Stomach (tissue), 9 donors: ENCODE results near the gene MEIOC. TPM values are rescaled to one million over a fixed set of nuclear protein-coding genes. Genes with fewer than 3 reads are reported as not detected.

ENCODE experiments used
- DNase-seq, 2 donors: peaks; one replicate each; pipeline versions ENCODE4 v3.0.0 to v3.0.0-alpha.2; 2013 to 2019
- H3K27ac ChIP-seq, 5 donors: fragments of 200-600 bp in 4 of 5; sonication (generic) in 4 of 5; one replicate each; pipeline ENCODE4 v1.5.1; 2013 to 2019; ENCODE audit warnings: mild to moderate bottlenecking in 1 of 5, moderate library complexity in 1 of 5
- H3K27me3 ChIP-seq, 3 donors: fragments of 200-600 bp; sonication (generic); one replicate each; pipeline ENCODE4 v1.5.1; 2017 to 2019; ENCODE audit warnings: mixed run types in 1 of 3
- H3K36me3 ChIP-seq, 4 donors: fragments of 200-600 bp; sonication (generic); 1 replicate in 3 of 4; 2 replicates in 1 of 4; pipeline ENCODE4 v1.5.1; 2016 to 2019
- H3K4me1 ChIP-seq, 4 donors: fragments of 200-600 bp; sonication (generic); one replicate each; pipeline ENCODE4 v1.5.1; 2016 to 2019
- H3K4me3 ChIP-seq, 4 donors: fragments of 200-600 bp; sonication (generic) in 3 of 4; one replicate each; pipeline ENCODE4 v1.5.1; 2016 to 2019; ENCODE audit warnings: mild to moderate bottlenecking in 1 of 4
- H3K9me3 ChIP-seq, 4 donors: fragments of 200-600 bp; sonication (generic); one replicate each; pipeline ENCODE4 v1.5.1; 2016 to 2019
- CTCF ChIP-seq, 7 experiments: fragments of 450-650 bp in 4 of 7; fragments of 200-600 bp in 3 of 7; sonication (generic) in 3 of 7; IDR thresholded peaks; one replicate each; pipeline ENCODE4 v1.5.1; 2016 to 2019; ENCODE audit warnings: antibody characterized with exemption in 7 of 7, control low read depth in 2 of 7, mild to moderate bottlenecking in 1 of 7
- EP300 ChIP-seq: sonication (generic); formaldehyde crosslinking; IDR thresholded peaks from one replicate; pipeline ENCODE4 v1.6.1; 2017; ENCODE audit warnings: antibody characterized with exemption
- POLR2A ChIP-seq, 4 donors: fragments of 450-650 bp; IDR thresholded peaks; one replicate each; pipeline ENCODE4 v1.6.1; 2016; ENCODE audit warnings: antibody characterized with exemption in 4 of 4, control low read depth in 2 of 4, mild to moderate bottlenecking in 1 of 4, moderate library complexity in 1 of 4
- POLR2AphosphoS5 ChIP-seq, 3 donors: sonication (generic); formaldehyde crosslinking; IDR thresholded peaks; one replicate each; pipeline ENCODE4 v1.6.1; 2016; ENCODE audit warnings: antibody characterized with exemption in 3 of 3
- WGBS, 5 donors: extraction: QIAGEN DNeasy Blood & Tissue Kit in 3 of 5; methylation state at CpG; one replicate each; pipeline versions ENCODE4 v1.1.5 to v1.1.7; 2013 to 2018; 5-methylcytosine and 5-hydroxymethylcytosine counted together
- intact Hi-C: fragments of 100-400 bp; cut with DNase I; formaldehyde crosslinking; loops from one replicate; pipeline ENCODE4 v1.15.1; 2023; ENCODE audit warnings: low total_unique reads
- polyA plus RNA-seq, 3 donors: library from polyadenylated mRNA; stranded (reverse); fragments of 200-250 nt; gene quantifications; one replicate each; pipeline ENCODE4 v1.2.3, GENCODE V29; 2013
- total RNA-seq, 5 donors: library from RNA; depleted of rRNA; stranded (reverse); fragments of >200 nt; gene quantifications; one replicate each; pipeline versions ENCODE4 v1.1.0 to v1.2.3, GENCODE V29; 2014 to 2016
- donor health status: healthy with polysubstance abuse.
- donor health status: Bipolar disorder and iron deficiency.
- donor health status: healthy.

Gene MEIOC
- total and polyA plus RNA-seq, 8 donors, result 0.03 TPM; not detected in 7

GRCh38 chr17:44637066-44637465 lies 19.2 kb upstream of the MEIOC start:
- intact Hi-C loops, result loop anchor here (5.0 kb wide), 1 partner anchor 105 kb away; no protein-coding TSS in a partner anchor
- Histone ChIP-seq H3K27me3 (peaks cover 0 to 3% (median 0%) of the 10 kb centered on the region in 3 donors), H3K9me3 (no peaks in the 10 kb centered on the region), H3K27ac (no peak overlapping the region), H3K4me1 (no peaks in the 10 kb centered on the region), H3K36me3 (no peaks in the 10 kb centered on the region), H3K4me3 (no peak overlapping the region)
- 19 to 54% (median 46%) methylated on average over 1 of the region's 1 CpG for WGBS, 5 donors
- TF ChIP-seq POLR2AphosphoS5 (IDR thresholded peaks at IDR 0.05) (no peak), POLR2A (IDR thresholded peaks at IDR 0.05) (no peak), EP300 (no peak), CTCF (IDR thresholded peaks at IDR 0.05) (no peak)
- no peak for DNase-seq

- intact Hi-C loops, result no loop called here
- peak in 1 of 2 donors; percentile 82 for DNase-seq
- Histone ChIP-seq H3K36me3 (no peaks in the 10 kb centered on the region), H3K27me3 (peaks cover 0 to 17% (median 2%) of the 10 kb centered on the region in 3 donors), H3K4me1 (no peaks in the 10 kb centered on the region), H3K27ac (no peak overlapping the region), H3K9me3 (no peaks in the 10 kb centered on the region), H3K4me3 (no peak overlapping the region)
- WGBS, 5 donors, result 36 to 65% (median 63%) methylated on average over 7 of the region's 7 CpGs
- TF ChIP-seq POLR2A (IDR thresholded peaks at IDR 0.05), result no peak
- TF ChIP-seq EP300, result no peak
- no peak for TF ChIP-seq POLR2AphosphoS5 (IDR thresholded peaks at IDR 0.05)
- TF ChIP-seq CTCF (IDR thresholded peaks at IDR 0.05), result no peak
These were observed 13.4 kb upstream of the MEIOC start for GRCh38 chr17:44642834-44643233.

- intact Hi-C loops, result no loop called here
- H3K4me3 ChIP-seq, result no peak overlapping the region
- 73 to 83% (median 77%) methylated on average over 12 of the region's 12 CpGs for WGBS, 5 donors
- TF ChIP-seq EP300 (no peak), POLR2A (IDR thresholded peaks at IDR 0.05) (no peak), POLR2AphosphoS5 (IDR thresholded peaks at IDR 0.05) (no peak), CTCF (IDR thresholded peaks at IDR 0.05) (no peak)
- H3K27me3 ChIP-seq, result peaks cover 0 to 24% (median 2%) of the 10 kb centered on the region in 3 donors
- H3K27ac ChIP-seq, result no peak overlapping the region
- no peaks in the 10 kb centered on the region for H3K4me1 ChIP-seq
- no peaks in the 10 kb centered on the region for H3K36me3 ChIP-seq
- no peaks in the 10 kb centered on the region for H3K9me3 ChIP-seq
- no peak for DNase-seq
These were observed 10.9 kb upstream of the MEIOC start for GRCh38 chr17:44645341-44645740.

DNA sequence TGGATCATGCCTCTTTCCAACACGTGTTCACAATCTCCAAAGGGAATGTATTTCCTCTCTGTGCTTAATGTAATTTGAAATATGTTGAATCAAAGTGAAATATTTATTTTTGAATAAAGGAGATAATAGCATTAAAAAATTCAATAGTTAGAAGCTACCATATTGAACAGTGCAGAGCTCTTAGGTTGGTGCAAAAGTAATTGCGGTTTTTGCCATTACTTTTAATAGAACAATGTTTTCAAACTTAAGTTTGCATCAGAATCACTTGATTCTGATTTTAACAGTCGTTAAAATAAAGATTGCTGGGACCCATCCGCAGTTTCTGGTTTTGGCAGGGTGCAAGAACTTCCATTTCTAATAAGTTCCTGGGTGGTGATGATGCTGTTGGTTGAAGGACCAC lies 10.0 kb upstream of the MEIOC start:
- Histone ChIP-seq H3K9me3 (no peaks in the 10 kb centered on the region), H3K27me3 (peaks cover 0 to 28% (median 2%) of the 10 kb centered on the region in 3 donors), H3K4me1 (no peaks in the 10 kb centered on the region), H3K27ac (no peak overlapping the region), H3K4me3 (no peak overlapping the region), H3K36me3 (no peaks in the 10 kb centered on the region)
- 82 to 87% (median 85%) methylated on average over 4 of the region's 4 CpGs for WGBS, 5 donors
- no peak for TF ChIP-seq POLR2AphosphoS5 (IDR thresholded peaks at IDR 0.05)
- TF ChIP-seq EP300, result no peak
- no peak for TF ChIP-seq CTCF (IDR thresholded peaks at IDR 0.05)
- TF ChIP-seq POLR2A (IDR thresholded peaks at IDR 0.05), result no peak
- intact Hi-C loops, result no loop called here
- DNase-seq, result no peak
